Measurements from ENCODE around the gene ZNF99.

Gene ZNF99

DNA sequence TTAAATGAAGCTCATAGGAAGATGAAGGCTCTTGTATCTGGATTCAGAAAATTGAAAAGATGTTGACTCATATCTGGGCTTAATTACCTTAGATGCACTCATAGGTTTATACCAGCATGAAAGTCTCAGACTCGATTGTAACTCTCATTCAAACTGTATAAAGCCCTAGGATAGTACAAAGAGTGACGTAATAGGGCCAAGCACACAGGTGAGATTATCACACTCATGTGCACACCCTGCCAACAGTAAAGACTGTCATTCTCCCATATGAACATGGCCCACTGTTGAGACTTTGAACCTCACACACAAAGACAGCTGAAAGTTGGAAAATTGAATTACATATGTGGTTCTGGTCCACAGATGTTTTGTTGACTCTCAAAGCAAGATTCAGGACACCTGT is 30.2 kb upstream of the ZNF99 start:
- H3K27me3 ChIP-seq (replicated peaks; ENCODE audit: insufficient read depth, low read length): no peaks in the 10 kb centered on the region
- no peaks in the 10 kb centered on the region for H3K9me3 ChIP-seq (replicated peaks; ENCODE audit: insufficient read depth, low read length)
- H3K36me3 ChIP-seq (replicated peaks; ENCODE audit: insufficient read depth, low read length): no peaks in the 10 kb centered on the region
- H3K4me2 ChIP-seq (ENCODE audit: low read depth, low read length): no peak overlapping the region
- H2AFZ ChIP-seq (ENCODE audit: low read length): no peak overlapping the region
- H3K4me3 ChIP-seq (ENCODE audit: low read length): no peak overlapping the region
- no peak for DNase-seq
- H3K79me2 ChIP-seq (ENCODE audit: low read length): no peaks in the 10 kb centered on the region
- no peaks in the 10 kb centered on the region for H3K9me2 ChIP-seq (replicated peaks; ENCODE audit: insufficient read depth, low read length)
- TF ChIP-seq EZH2phosphoT487 (IDR thresholded peaks at IDR 0.05; ENCODE audit: low read length): no peak
- TF ChIP-seq EZH2 (optimal IDR thresholded peaks at IDR 0.05; ENCODE audit: low read depth, low read length): no peak
- no peaks in the 10 kb centered on the region for H4K20me1 ChIP-seq (ENCODE audit: insufficient read depth, low read length)
- no peaks in the 10 kb centered on the region for H3K4me1 ChIP-seq (ENCODE audit: low read length)
- H3K27ac ChIP-seq (ENCODE audit: low read length): no peak overlapping the region
- no peaks in the 10 kb centered on the region for H3F3A ChIP-seq (ENCODE audit: insufficient read depth, low read length)
- no peak overlapping the region for H3K9ac ChIP-seq (ENCODE audit: low read length)

DNA sequence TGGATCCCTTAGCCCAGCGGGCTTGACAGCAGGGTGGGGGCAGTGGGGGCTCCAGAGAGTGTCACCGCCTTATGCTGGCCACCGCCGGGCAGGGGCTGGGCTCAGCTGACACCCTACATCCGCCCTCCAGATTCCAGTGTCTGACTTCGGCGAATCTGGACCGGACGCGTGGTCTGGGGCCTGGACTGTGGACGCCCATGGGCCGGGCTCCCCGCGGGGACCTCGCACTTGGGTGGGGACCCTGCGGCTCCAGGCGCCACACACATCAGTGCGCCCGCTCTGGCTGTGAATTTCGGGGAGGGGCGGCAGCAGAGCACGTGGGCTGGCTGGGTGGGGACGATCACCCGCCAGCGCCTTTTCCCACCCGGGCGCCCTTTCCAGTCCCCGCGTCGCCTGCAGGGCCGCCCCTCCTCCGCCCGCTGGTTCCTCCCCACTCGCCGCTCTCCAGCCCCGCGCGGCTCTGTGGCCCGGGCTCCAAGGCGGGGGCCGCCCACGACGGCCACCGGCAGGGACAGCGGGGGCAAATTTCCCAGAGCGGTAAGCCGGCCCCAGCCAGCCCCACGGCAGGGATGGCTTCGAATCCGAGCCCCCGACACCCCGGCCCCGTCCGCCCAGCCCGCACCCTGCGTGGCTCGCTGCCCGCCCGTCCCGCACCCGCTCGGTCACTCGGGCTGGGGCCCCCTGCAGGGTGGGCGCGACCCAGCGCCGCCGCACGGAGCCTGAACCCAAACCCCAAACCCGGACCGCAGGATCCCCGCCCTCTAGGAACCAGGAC is 23.3 kb upstream of the ZNF99 start:
- no peaks in the 10 kb centered on the region for H3F3A ChIP-seq (ENCODE audit: insufficient read depth, low read length)
- H3K36me3 ChIP-seq (replicated peaks; ENCODE audit: insufficient read depth, low read length): no peaks in the 10 kb centered on the region
- TF ChIP-seq EZH2 (optimal IDR thresholded peaks at IDR 0.05; ENCODE audit: low read depth, low read length) (no peak), EZH2phosphoT487 (IDR thresholded peaks at IDR 0.05; ENCODE audit: low read length) (no peak)
- TF ChIP-seq, protein P1, sequence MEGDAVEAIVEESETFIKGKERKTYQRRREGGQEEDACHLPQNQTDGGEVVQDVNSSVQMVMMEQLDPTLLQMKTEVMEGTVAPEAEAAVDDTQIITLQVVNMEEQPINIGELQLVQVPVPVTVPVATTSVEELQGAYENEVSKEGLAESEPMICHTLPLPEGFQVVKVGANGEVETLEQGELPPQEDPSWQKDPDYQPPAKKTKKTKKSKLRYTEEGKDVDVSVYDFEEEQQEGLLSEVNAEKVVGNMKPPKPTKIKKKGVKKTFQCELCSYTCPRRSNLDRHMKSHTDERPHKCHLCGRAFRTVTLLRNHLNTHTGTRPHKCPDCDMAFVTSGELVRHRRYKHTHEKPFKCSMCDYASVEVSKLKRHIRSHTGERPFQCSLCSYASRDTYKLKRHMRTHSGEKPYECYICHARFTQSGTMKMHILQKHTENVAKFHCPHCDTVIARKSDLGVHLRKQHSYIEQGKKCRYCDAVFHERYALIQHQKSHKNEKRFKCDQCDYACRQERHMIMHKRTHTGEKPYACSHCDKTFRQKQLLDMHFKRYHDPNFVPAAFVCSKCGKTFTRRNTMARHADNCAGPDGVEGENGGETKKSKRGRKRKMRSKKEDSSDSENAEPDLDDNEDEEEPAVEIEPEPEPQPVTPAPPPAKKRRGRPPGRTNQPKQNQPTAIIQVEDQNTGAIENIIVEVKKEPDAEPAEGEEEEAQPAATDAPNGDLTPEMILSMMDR (IDR thresholded peaks at IDR 0.05; ENCODE audit: low read length): no peak
- H3K9me2 ChIP-seq (replicated peaks; ENCODE audit: insufficient read depth, low read length): no peaks in the 10 kb centered on the region
- no peaks in the 10 kb centered on the region for H3K27me3 ChIP-seq (replicated peaks; ENCODE audit: insufficient read depth, low read length)
- no peak overlapping the region for H3K9ac ChIP-seq (ENCODE audit: low read length)
- H4K20me1 ChIP-seq (ENCODE audit: insufficient read depth, low read length): no peaks in the 10 kb centered on the region
- no peak for DNase-seq
- H3K4me2 ChIP-seq (ENCODE audit: low read depth, low read length): no peak overlapping the region
- H3K4me3 ChIP-seq (ENCODE audit: low read length): no peak overlapping the region
- no peaks in the 10 kb centered on the region for H3K4me1 ChIP-seq (ENCODE audit: low read length)
- no peaks in the 10 kb centered on the region for H3K79me2 ChIP-seq (ENCODE audit: low read length)
- no peaks in the 10 kb centered on the region for H3K9me3 ChIP-seq (replicated peaks; ENCODE audit: insufficient read depth, low read length)
- H3K27ac ChIP-seq (ENCODE audit: low read length): no peak overlapping the region
- H2AFZ ChIP-seq (ENCODE audit: low read length): no peak overlapping the region

DNA sequence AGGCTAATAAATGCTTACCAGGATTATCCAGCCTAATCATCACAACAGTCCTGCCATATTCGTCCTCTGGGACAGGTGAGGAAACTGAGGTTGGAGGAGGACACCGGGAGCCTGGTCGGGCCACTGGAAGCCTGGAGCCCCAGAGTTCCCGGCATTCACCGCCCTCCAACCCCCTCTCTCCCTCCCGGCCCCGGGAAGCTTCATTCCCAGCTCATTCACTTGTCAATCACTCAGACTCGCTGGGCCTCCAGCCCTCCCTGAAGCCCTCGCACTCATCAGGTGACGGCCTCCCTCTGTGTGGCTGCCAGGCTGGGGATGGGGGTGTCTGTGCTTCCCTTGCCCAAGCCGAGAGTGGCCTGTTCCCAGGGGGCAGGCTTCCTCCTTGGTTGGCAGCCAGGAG is 22.5 kb upstream of the ZNF99 start:
- no peaks in the 10 kb centered on the region for H3K9me3 ChIP-seq (replicated peaks; ENCODE audit: insufficient read depth, low read length)

More for the DNA sequence above, 22.5 kb upstream of the ZNF99 start:
- no peaks in the 10 kb centered on the region for H3K9me2 ChIP-seq (replicated peaks; ENCODE audit: insufficient read depth, low read length)
- no peak overlapping the region for H2AFZ ChIP-seq (ENCODE audit: low read length)
- H4K20me1 ChIP-seq (ENCODE audit: insufficient read depth, low read length): no peaks in the 10 kb centered on the region
- TF ChIP-seq EZH2 (optimal IDR thresholded peaks at IDR 0.05; ENCODE audit: low read depth, low read length) (no peak), EZH2phosphoT487 (IDR thresholded peaks at IDR 0.05; ENCODE audit: low read length) (no peak)
- TF ChIP-seq, protein P1 (IDR thresholded peaks at IDR 0.05; ENCODE audit: low read length): no peak
- no peak overlapping the region for H3K27ac ChIP-seq (ENCODE audit: low read length)
- H3K4me3 ChIP-seq (ENCODE audit: low read length): no peak overlapping the region
- no peaks in the 10 kb centered on the region for H3F3A ChIP-seq (ENCODE audit: insufficient read depth, low read length)
- no peaks in the 10 kb centered on the region for H3K79me2 ChIP-seq (ENCODE audit: low read length)
- H3K4me2 ChIP-seq (ENCODE audit: low read depth, low read length): no peak overlapping the region
- no peaks in the 10 kb centered on the region for H3K4me1 ChIP-seq (ENCODE audit: low read length)
- no peaks in the 10 kb centered on the region for H3K27me3 ChIP-seq (replicated peaks; ENCODE audit: insufficient read depth, low read length)
- H3K36me3 ChIP-seq (replicated peaks; ENCODE audit: insufficient read depth, low read length): no peaks in the 10 kb centered on the region
- no peak overlapping the region for H3K9ac ChIP-seq (ENCODE audit: low read length)
- no peak for DNase-seq

All from MM.1S (cell line).